ENCODE results near the gene FAIM. TPM values are rescaled to one million over a fixed set of nuclear protein-coding genes. Genes with fewer than 3 reads are reported as not detected.

FAIM gene
- total RNA-seq, 1 experiment from 2014 or later: 11.0 TPM

GRCh38 chr3:138573138-138573537, 35.4 kb upstream of the FAIM start:
- Histone ChIP-seq H3K79me2 (ENCODE audit: insufficient read depth, low read length) (no peaks in the 10 kb centered on the region), H3K4ac (ENCODE audit: low read depth, low read length) (no peak overlapping the region), H2AK5ac (ENCODE audit: insufficient read length, low read length) (no peak overlapping the region), H3K56ac (ENCODE audit: insufficient read length, low read depth, low read length) (no peak overlapping the region), H3K4me2 (ENCODE audit: insufficient read depth, insufficient read length, low read length) (no peak overlapping the region), H4K20me1 (ENCODE audit: control insufficient read depth, insufficient read depth, insufficient read length) (no peaks in the 10 kb centered on the region), H2BK12ac (ENCODE audit: insufficient read length, low read depth, low read length) (no peak overlapping the region), H2BK120ac (ENCODE audit: low read depth, low read length, poor library complexity, severe bottlenecking) (no peak overlapping the region), H2BK15ac (ENCODE audit: low read depth, low read length) (no peak overlapping the region), H2AFZ (ENCODE audit: low read length) (no peak overlapping the region), H3K23me2 (ENCODE audit: insufficient read length, low read depth, low read length, poor library complexity, severe bottlenecking) (no peaks in the 10 kb centered on the region), H3T11ph (ENCODE audit: low read length) (no peak overlapping the region), H4K8ac (replicated peaks; ENCODE audit: insufficient read length, low read depth, low read length) (no peak overlapping the region), H3K18ac (ENCODE audit: insufficient read length, low read depth, low read length) (no peak overlapping the region), H4K5ac (ENCODE audit: insufficient read length, low read depth, low read length) (no peak overlapping the region), H2BK5ac (ENCODE audit: insufficient read length, low read length) (no peak overlapping the region), H3K4me1 (ENCODE audit: insufficient read depth, low read length) (no peaks in the 10 kb centered on the region), H4K91ac (ENCODE audit: insufficient read length, low read depth, low read length) (no peak overlapping the region), H3K79me1 (ENCODE audit: insufficient read depth, low read depth, low read length, poor library complexity, severe bottlenecking) (no peaks in the 10 kb centered on the region), H3K23ac (ENCODE audit: insufficient read length, low read depth, low read length) (no peak overlapping the region), H3K27ac (ENCODE audit: insufficient read length, low read depth, low read length) (no peak overlapping the region), H3K9me3 (ENCODE audit: control insufficient read depth, low read depth, low read length) (peaks cover 5% of the 10 kb centered on the region), H2BK20ac (ENCODE audit: low read depth, low read length, poor library complexity, severe bottlenecking) (no peak overlapping the region), H3K14ac (ENCODE audit: insufficient read depth, low read length) (no peak overlapping the region), H3K27me3 (ENCODE audit: insufficient read depth, low read length) (no peaks in the 10 kb centered on the region), H3K9ac (ENCODE audit: extremely low read depth, insufficient read length, low read length) (no peak overlapping the region)
- H3K36me3 Mint-ChIP-seq (ENCODE audit: insufficient read depth in 1 of 3, low read depth in 3 of 3): peaks cover 34 to 57% (median 54%) of the 10 kb centered on the region in 3 experiments
- no peaks in the 10 kb centered on the region for H3K4me1 Mint-ChIP-seq
- no peak for TF ChIP-seq CTCF (conservative IDR thresholded peaks at IDR 0.05)
- DNase-seq: no peak
- H3K9me3 Mint-ChIP-seq: peaks cover 31 to 40% of the 10 kb centered on the region in 2 experiments
- no peak overlapping the region for H3K27ac Mint-ChIP-seq
- peaks cover 1% of the 10 kb centered on the region; the same call in 1 of the 2 replicates for H3K27me3 Mint-ChIP-seq (ENCODE audit: low read depth)
- H3K4me3 Mint-ChIP-seq: no peak overlapping the region
- no CpG with 5 or more reads among the region's 1 CpG for WGBS (ENCODE audit: extremely low coverage, insufficient read length, low lambda C conversion rate)

All from H9 (cell line).